Natural killer cell (primary cell): ENCODE data around the gene MED13L. TPM values are rescaled to one million over a fixed set of nuclear protein-coding genes. Genes with fewer than 3 reads are reported as not detected.

Experiments used
- ATAC-seq, 3 donors: fragments of 150-1000 bp in 2 of 3; fragments of 200-7000 bp in 1 of 3; cut with Tn5 transposase; 1 replicate in 1 of 3; 2 replicates in 2 of 3; pipeline ENCODE4 v1.10.0; 2021; ENCODE audit warnings: mild to moderate bottlenecking in 2 of 3, moderate library complexity in 2 of 3
- DNase-seq, 2 donors: peaks; one replicate each; pipeline versions ENCODE4 v3.0.0 to v3.0.0-alpha.2; 2013 to 2021; ENCODE audit warnings: mixed read lengths in 1 of 2
- H3K27ac ChIP-seq: one replicate; pipeline ENCODE4 v1.5.1; 2013; ENCODE audit warnings: mild to moderate bottlenecking, low read length
- H3K27me3 ChIP-seq: one replicate; pipeline ENCODE4 v1.6.1; 2013; ENCODE audit warnings: low read length; ENCODE audit not compliant: control insufficient read depth, insufficient read depth
- H3K36me3 ChIP-seq: one replicate; pipeline ENCODE4 v1.6.1; 2013; ENCODE audit warnings: low read length; ENCODE audit not compliant: control insufficient read depth, insufficient read depth
- H3K4me1 ChIP-seq: one replicate; pipeline ENCODE4 v1.6.1; 2013; ENCODE audit warnings: low read length; ENCODE audit not compliant: control insufficient read depth, insufficient read depth
- H3K4me3 ChIP-seq: one replicate; pipeline ENCODE4 v1.5.1; 2013; ENCODE audit warnings: low read length
- H3K9me3 ChIP-seq: one replicate; pipeline ENCODE4 v1.6.1; 2013; ENCODE audit warnings: low read length; ENCODE audit not compliant: control insufficient read depth, insufficient read depth
- H3K27ac Mint-ChIP-seq, 2 donors: one replicate each; pipeline ENCODE4 v1.8.0; 2022; ENCODE audit warnings: mild to moderate bottlenecking in 2 of 2, mixed read lengths in 2 of 2, moderate library complexity in 1 of 2
- H3K27me3 Mint-ChIP-seq, 2 donors: one replicate each; pipeline ENCODE4 v1.8.0; 2022; ENCODE audit warnings: low read depth in 2 of 2, mixed read lengths in 2 of 2
- H3K36me3 Mint-ChIP-seq: one replicate; pipeline ENCODE4 v1.8.0; 2022; ENCODE audit warnings: mixed read lengths
- H3K4me1 Mint-ChIP-seq, 2 donors: one replicate each; pipeline ENCODE4 v1.8.0; 2022; ENCODE audit warnings: mixed read lengths in 2 of 2
- H3K4me3 Mint-ChIP-seq: one replicate; pipeline ENCODE4 v1.8.0; 2022; ENCODE audit warnings: mild to moderate bottlenecking, moderate library complexity, mixed read lengths
- H3K9me3 Mint-ChIP-seq, 2 donors: one replicate each; pipeline ENCODE4 v1.8.0; 2022; ENCODE audit warnings: mixed read lengths in 2 of 2
- CTCF ChIP-seq: fragments of 200-600 bp; IDR thresholded peaks from one replicate; pipeline ENCODE4 v1.8.0; 2022; ENCODE audit warnings: antibody characterized with exemption
- WGBS: methylation state at CpG from one replicate; pipeline ENCODE4 v1.1.7; 2013; ENCODE audit warnings: missing lambda C conversion rate; ENCODE audit not compliant: insufficient coverage; 5-methylcytosine and 5-hydroxymethylcytosine counted together
- intact Hi-C: fragments of 100-400 bp; cut with micrococcal nuclease; formaldehyde crosslinking; loops from one replicate; pipeline ENCODE4 v1.14.2; 2022
- total RNA-seq, 4 donors: library from RNA; stranded (reverse); fragments of 120-200 nt in 1 of 4; gene quantifications; one replicate each; pipeline versions ENCODE4 v1.2.3 to v1.2.4, GENCODE V29; 2013 to 2022

MED13L gene
- total RNA-seq, 3 donors from 2014 or later (not counting 1 experiment from before 2014, with no cell fraction given), result 237 to 316 (median 240) TPM

- H3K36me3 ChIP-seq, result no peaks in the 10 kb centered on the region
- no peak for TF ChIP-seq CTCF
- DNase-seq, result no peak
- Mint-ChIP-seq H3K4me3 (no peak overlapping the region), H3K9me3 (no peaks in the 10 kb centered on the region), H3K27ac (no peak overlapping the region), H3K4me1 (peaks cover 68 to 71% of the 10 kb centered on the region in 2 donors), H3K36me3 (no peaks in the 10 kb centered on the region), H3K27me3 (no peaks in the 10 kb centered on the region)
- no peak for ATAC-seq
- H3K4me3 ChIP-seq, result no peak overlapping the region
- H3K27ac ChIP-seq, result no peak overlapping the region
- H3K9me3 ChIP-seq, result no peaks in the 10 kb centered on the region
- WGBS, result 92% methylated on average over 6 of the region's 9 CpGs
- H3K27me3 ChIP-seq, result no peaks in the 10 kb centered on the region
- intact Hi-C loops, result no loop called here
- H3K4me1 ChIP-seq, result peaks cover 13% of the 10 kb centered on the region
Measured at GRCh38 chr12:116259800-116260577, 17.5 kb downstream of the MED13L start.

- ATAC-seq (no peak), DNase-seq (no peak)
- Mint-ChIP-seq H3K27ac (peak overlapping the region in 1 of 2 donors; percentile 12), H3K4me3 (no peak overlapping the region), H3K9me3 (no peaks in the 10 kb centered on the region), H3K4me1 (peaks cover 69 to 70% of the 10 kb centered on the region in 2 donors), H3K36me3 (no peaks in the 10 kb centered on the region), H3K27me3 (no peaks in the 10 kb centered on the region)
- Histone ChIP-seq H3K36me3 (no peaks in the 10 kb centered on the region), H3K27me3 (no peaks in the 10 kb centered on the region), H3K4me1 (peaks cover 6% of the 10 kb centered on the region), H3K9me3 (no peaks in the 10 kb centered on the region), H3K4me3 (no peak overlapping the region), H3K27ac (no peak overlapping the region)
- 73% methylated on average over 2 of the region's 3 CpGs for WGBS
- intact Hi-C loops, result no loop called here
- no peak for TF ChIP-seq CTCF
Measured at GRCh38 chr12:116257826-116258225, 19.7 kb downstream of the MED13L start.

GRCh38 chr12:116257215-116257614 is 20.3 kb downstream of the MED13L start:
- H3K9me3 ChIP-seq, result no peaks in the 10 kb centered on the region
- DNase-seq (no peak), ATAC-seq (peak in 2 of 3 donors; percentile 38 to 42)
- H3K4me1 ChIP-seq, result peaks cover 6% of the 10 kb centered on the region
- Mint-ChIP-seq H3K4me3 (no peak overlapping the region), H3K27me3 (no peaks in the 10 kb centered on the region), H3K36me3 (no peaks in the 10 kb centered on the region), H3K9me3 (no peaks in the 10 kb centered on the region), H3K27ac (peak overlapping the region; percentile 12 to 59), H3K4me1 (peaks cover 69 to 70% of the 10 kb centered on the region in 2 donors)
- TF ChIP-seq CTCF, result no peak
- WGBS, result 49% methylated on average over 3 of the region's 3 CpGs
- H3K27me3 ChIP-seq, result no peaks in the 10 kb centered on the region
- H3K4me3 ChIP-seq, result no peak overlapping the region
- H3K27ac ChIP-seq, result no peak overlapping the region
- intact Hi-C loops, result no loop called here
- no peaks in the 10 kb centered on the region for H3K36me3 ChIP-seq
